Measurements from ENCODE around the gene IL4R.

The IL4R gene

DNA sequence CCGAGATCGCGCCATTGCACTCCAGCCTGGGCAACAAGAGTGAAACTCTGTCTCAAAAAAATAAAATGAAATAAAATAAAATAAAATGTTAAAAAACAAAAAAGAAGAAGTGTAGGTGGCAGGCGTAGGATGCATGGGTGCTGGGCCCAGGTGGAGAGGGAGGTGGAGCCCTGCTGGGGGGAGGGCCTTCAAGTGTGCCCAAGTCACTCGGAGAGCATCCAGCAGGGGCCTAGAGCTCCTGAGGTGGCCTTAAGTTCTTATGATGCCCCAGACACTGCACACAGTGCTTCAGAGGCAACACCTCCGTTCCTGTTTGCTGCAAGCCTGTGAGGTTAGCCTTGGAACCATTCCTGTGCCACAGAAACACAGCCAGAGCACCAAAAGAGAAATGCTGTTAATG, 23.2 kb downstream of the IL4R start:
- no peak for ATAC-seq (ENCODE audit: low read depth)
- Mint-ChIP-seq H3K27me3 (no peaks in the 10 kb centered on the region), H3K36me3 (peaks cover 39% of the 10 kb centered on the region), H3K27ac (no peak overlapping the region), H3K4me1 (peaks cover 16% of the 10 kb centered on the region), H3K9me3 (no peaks in the 10 kb centered on the region), H3K4me3 (no peak overlapping the region)
- DNase-seq (ENCODE audit: low spot score in 2 of 2), result no peak

DNA sequence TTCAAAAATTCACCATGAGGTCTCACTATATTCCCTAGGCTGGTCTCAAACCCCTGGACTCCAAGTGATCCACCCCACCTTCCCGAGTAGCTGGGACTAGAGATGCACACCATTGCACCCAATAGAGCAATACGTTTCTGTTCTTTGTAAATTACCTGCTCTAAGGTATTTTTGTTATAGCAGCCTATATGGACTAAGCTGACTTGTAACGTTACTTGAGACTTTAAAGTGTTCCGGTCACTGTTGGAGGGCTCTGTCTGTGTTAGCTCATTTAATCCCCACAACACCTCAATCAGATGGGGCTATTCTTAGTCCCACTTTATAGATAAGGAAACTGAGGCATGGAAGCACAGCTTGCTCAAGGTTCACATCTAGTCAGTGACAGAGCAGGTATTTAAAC, 25.4 kb downstream of the IL4R start:
- no peaks in the 10 kb centered on the region for H3K27me3 Mint-ChIP-seq
- no peak for DNase-seq (ENCODE audit: low spot score in 2 of 2)
- peaks cover 38% of the 10 kb centered on the region for H3K36me3 Mint-ChIP-seq
- no peak overlapping the region for H3K4me3 Mint-ChIP-seq
- no peak for ATAC-seq (ENCODE audit: low read depth)
- H3K9me3 Mint-ChIP-seq, result no peaks in the 10 kb centered on the region
- no peak overlapping the region for H3K27ac Mint-ChIP-seq
- H3K4me1 Mint-ChIP-seq, result peaks cover 12% of the 10 kb centered on the region

DNA sequence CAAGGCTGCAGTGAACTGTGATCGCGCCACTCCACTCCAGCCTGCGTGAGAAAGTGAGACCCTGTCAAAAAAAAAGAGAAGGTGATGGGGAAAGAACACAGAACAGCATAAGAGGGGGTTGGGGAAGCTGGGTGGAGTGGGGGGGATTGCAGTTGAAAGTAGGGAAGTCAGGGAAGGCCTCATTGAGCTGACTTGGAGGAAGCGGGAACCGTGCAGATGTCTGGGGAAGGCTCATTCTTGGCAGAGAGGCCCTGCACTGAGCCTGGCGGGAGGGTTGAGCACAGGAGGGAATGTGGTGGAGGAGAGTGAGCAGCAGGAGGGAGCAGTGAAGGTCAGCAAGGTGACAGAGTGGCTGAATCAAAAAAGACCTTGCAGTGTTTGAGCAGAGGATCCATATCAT, 26.9 kb downstream of the IL4R start:
- Mint-ChIP-seq H3K27me3 (no peaks in the 10 kb centered on the region), H3K4me1 (peaks cover 11% of the 10 kb centered on the region), H3K9me3 (no peaks in the 10 kb centered on the region), H3K36me3 (peaks cover 38% of the 10 kb centered on the region), H3K27ac (no peak overlapping the region), H3K4me3 (no peak overlapping the region)
- DNase-seq (ENCODE audit: low spot score in 2 of 2), result no peak
- ATAC-seq (ENCODE audit: low read depth), result no peak

DNA sequence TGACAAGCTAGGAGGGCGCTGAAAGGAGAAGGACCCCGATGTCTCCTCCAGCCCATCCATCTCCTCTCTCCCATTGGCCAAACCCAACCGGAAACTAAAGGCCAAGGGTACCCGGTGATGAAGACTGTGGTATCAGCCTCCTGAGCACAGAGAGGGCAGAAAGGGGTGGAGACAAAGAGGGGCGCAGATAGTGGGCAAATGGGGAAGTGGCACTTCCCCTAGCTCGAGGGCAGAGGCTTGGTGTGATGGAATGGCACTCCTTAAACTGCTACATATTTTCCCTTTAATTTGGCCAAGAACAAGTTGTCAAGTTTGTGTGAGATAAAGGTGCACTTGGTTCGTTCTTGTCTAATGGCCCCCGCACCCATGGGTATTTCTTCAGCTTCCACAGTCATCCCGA, 27.8 kb downstream of the IL4R start:
- DNase-seq (ENCODE audit: low spot score in 2 of 2) (no peak), ATAC-seq (ENCODE audit: low read depth) (peak; percentile 55)
- H3K4me3 Mint-ChIP-seq, result no peak overlapping the region
- peaks cover 36% of the 10 kb centered on the region for H3K36me3 Mint-ChIP-seq
- no peaks in the 10 kb centered on the region for H3K27me3 Mint-ChIP-seq
- no peaks in the 10 kb centered on the region for H3K9me3 Mint-ChIP-seq
- H3K4me1 Mint-ChIP-seq, result peaks cover 15% of the 10 kb centered on the region
- H3K27ac Mint-ChIP-seq, result no peak overlapping the region

DNA sequence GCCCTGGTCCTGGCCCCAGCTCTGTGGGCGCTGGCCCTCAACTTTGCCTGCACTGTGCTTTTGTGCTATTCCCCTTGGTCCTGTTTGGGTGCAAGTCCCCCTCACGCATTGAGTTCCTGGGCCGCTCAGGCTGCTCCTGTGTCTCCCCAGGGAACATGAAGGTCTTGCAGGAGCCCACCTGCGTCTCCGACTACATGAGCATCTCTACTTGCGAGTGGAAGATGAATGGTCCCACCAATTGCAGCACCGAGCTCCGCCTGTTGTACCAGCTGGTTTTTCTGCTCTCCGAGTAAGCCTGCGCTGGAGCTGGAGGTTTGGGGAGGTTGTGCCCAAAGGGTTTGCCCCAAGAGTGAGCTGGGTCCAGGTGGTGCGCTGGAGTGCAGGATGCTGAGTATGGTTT, 28.2 kb downstream of the IL4R start:
- no peak for ATAC-seq (ENCODE audit: low read depth)
- Mint-ChIP-seq H3K4me3 (no peak overlapping the region), H3K36me3 (peaks cover 36% of the 10 kb centered on the region), H3K4me1 (peaks cover 18% of the 10 kb centered on the region), H3K9me3 (no peaks in the 10 kb centered on the region), H3K27ac (no peak overlapping the region), H3K27me3 (no peaks in the 10 kb centered on the region)
- DNase-seq (ENCODE audit: low spot score in 2 of 2), result no peak

DNA sequence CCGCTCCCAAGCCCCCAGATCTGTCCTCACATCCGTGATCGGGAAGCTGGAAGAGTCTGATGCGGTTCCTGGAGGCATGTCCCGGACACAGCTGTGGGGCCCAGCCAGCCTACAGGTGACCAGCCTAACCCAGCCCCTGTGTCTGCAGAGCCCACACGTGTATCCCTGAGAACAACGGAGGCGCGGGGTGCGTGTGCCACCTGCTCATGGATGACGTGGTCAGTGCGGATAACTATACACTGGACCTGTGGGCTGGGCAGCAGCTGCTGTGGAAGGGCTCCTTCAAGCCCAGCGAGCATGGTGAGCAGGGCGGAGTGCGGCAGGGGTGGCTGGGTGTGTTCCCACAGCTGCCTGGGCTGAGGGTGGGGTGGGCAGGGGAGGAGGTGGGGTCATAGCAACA, 30.9 kb downstream of the IL4R start:
- H3K9me3 Mint-ChIP-seq, result no peaks in the 10 kb centered on the region
- H3K36me3 Mint-ChIP-seq, result peaks cover 47% of the 10 kb centered on the region
- no peak overlapping the region for H3K4me3 Mint-ChIP-seq
- no peaks in the 10 kb centered on the region for H3K27me3 Mint-ChIP-seq
- no peak for DNase-seq (ENCODE audit: low spot score in 2 of 2)
- no peak overlapping the region for H3K27ac Mint-ChIP-seq
- peaks cover 18% of the 10 kb centered on the region for H3K4me1 Mint-ChIP-seq
- ATAC-seq (ENCODE audit: low read depth), result no peak

DNA sequence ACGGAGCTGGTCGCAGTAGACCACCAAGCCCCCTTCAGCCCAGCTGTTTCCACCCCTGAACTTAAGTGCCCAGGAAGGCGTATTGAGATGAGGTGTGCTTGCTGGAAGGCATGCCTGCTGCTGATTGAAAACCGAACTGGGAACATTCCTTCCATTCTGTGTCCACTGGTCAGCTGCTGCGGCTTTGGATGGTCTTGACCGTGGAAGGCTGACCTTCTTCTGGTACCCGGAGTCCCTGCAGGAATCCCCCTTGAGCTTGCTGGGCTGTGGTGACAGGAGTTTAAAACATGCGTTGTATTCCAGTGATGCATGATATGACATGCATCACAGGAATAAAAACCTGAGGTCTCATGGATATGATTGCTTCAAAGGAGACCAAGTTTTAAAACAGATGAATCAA, 31.4 kb downstream of the IL4R start:
- H3K27me3 Mint-ChIP-seq, result no peaks in the 10 kb centered on the region
- no peak overlapping the region for H3K4me3 Mint-ChIP-seq
- H3K27ac Mint-ChIP-seq, result no peak overlapping the region
- peaks cover 48% of the 10 kb centered on the region for H3K36me3 Mint-ChIP-seq
- no peaks in the 10 kb centered on the region for H3K9me3 Mint-ChIP-seq
- DNase-seq (ENCODE audit: low spot score in 2 of 2) (no peak), ATAC-seq (ENCODE audit: low read depth) (no peak)
- peaks cover 18% of the 10 kb centered on the region for H3K4me1 Mint-ChIP-seq

DNA sequence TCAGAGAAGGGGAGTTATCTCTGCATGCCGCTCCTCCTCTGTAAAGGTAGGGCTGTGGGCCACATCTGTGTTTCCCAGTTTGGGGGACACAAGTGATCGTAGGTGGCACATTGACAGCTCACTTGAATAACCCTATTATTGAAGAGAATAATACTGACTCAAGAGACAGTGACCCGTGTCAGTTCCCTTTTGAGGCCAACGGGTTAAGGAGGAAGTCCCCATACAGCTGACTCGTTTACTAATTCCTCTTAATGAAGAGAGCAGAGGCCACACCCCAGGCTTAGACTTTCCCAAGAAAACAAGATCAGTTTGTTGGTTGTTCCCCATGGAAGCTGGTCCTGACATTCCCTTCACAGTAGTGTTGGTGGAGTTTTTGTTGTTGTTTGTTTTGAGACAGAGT, 33.0 kb downstream of the IL4R start:
- no peak overlapping the region for H3K4me3 Mint-ChIP-seq
- H3K4me1 Mint-ChIP-seq, result peaks cover 7% of the 10 kb centered on the region
- no peaks in the 10 kb centered on the region for H3K9me3 Mint-ChIP-seq
- H3K36me3 Mint-ChIP-seq, result peaks cover 48% of the 10 kb centered on the region
- H3K27me3 Mint-ChIP-seq, result no peaks in the 10 kb centered on the region
- no peak overlapping the region for H3K27ac Mint-ChIP-seq
- ATAC-seq (ENCODE audit: low read depth) (peak; percentile 95), DNase-seq (ENCODE audit: low spot score in 2 of 2) (peak in 1 of 2 donors; percentile 12)

DNA sequence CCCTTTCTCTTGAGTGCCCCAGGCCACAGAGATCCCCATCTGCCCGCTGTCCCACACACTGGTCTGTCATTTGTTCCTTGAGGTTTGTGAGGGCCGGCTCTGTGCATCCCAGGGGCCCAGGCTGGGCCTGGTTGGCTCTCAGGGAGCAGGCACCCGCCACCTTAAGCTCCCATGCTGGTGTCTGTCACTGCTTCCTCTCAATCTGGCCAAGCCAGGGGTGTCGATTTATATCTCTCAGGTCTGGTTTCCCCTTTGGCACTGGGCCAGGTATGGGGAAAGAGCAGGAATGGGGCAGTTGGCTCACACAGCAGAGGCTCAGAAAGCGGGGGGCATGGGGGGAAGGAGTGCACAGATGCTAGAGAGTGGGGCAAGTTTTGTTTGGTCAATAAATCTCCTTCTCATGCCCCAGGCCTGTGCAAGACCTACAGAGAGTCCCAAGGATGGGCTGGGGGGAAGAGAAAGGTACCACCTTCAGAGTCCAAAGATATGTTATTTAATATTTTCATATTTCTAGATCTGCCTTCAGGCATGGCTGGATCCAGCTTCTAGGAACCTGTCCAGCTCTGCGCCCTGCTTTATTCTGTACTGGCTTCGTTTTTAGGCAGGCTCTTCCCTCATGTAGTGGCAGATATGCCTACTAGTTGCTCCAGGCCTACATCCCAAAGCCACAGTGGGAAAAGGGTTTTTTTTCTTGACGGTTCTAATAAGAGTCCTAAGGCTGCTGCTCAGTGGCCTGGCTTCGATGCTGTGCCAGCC, 34.3 kb downstream of the IL4R start:
- ATAC-seq (ENCODE audit: low read depth), result no peak
- no peak for DNase-seq (ENCODE audit: low spot score in 2 of 2)
- H3K27ac Mint-ChIP-seq, result peak overlapping the region; percentile 41
- H3K9me3 Mint-ChIP-seq, result no peaks in the 10 kb centered on the region
- no peaks in the 10 kb centered on the region for H3K27me3 Mint-ChIP-seq
- H3K4me3 Mint-ChIP-seq, result no peak overlapping the region
- peaks cover 40% of the 10 kb centered on the region for H3K36me3 Mint-ChIP-seq
- peaks cover 7% of the 10 kb centered on the region for H3K4me1 Mint-ChIP-seq

DNA sequence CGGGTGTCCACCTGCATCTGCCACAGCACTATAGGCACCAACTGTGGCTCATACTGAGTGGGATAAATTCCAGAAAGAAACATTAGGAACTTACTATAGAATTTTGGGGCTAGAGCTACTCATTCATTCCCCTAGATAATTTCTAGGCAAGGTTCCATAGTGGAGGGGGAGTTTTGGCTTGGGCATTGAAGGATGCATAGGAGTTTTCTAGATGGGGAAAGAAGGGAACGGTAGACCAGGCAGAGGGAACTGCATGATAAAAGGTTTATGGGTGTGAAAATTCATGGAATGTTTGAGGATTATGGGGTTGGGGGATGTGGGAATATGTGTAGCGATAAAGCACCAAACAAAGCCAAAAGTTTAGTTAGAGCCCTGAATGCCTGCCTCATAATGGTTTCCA, 35.5 kb downstream of the IL4R start:
- H3K4me3 Mint-ChIP-seq, result no peak overlapping the region
- no peak overlapping the region for H3K27ac Mint-ChIP-seq
- H3K27me3 Mint-ChIP-seq, result no peaks in the 10 kb centered on the region
- peaks cover 1% of the 10 kb centered on the region for H3K9me3 Mint-ChIP-seq
- H3K36me3 Mint-ChIP-seq, result peaks cover 46% of the 10 kb centered on the region
- ATAC-seq (ENCODE audit: low read depth) (no peak), DNase-seq (ENCODE audit: low spot score in 2 of 2) (no peak)
- H3K4me1 Mint-ChIP-seq, result peaks cover 7% of the 10 kb centered on the region

DNA sequence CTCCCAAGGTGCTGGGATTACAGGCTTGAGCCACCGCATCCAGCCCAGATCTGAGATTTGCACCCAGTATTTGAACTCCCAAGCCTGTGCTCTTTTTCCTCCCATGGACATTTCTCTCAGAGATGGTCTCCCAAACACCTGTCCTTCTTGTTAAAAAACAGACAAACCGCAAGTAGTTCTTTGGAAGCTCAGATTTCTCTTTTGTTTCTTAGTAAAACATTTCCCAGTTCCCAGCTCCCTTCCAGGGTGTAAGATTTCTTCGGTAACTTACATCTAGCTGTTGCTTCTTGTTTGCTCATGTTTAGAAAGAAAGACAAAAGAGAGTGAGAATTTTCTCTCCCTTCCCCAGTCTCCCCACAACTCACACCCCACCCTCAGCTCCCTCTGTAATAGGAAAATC, 36.2 kb downstream of the IL4R start:
- peaks cover 7% of the 10 kb centered on the region for H3K4me1 Mint-ChIP-seq
- H3K27ac Mint-ChIP-seq, result no peak overlapping the region
- H3K36me3 Mint-ChIP-seq, result peaks cover 46% of the 10 kb centered on the region
- no peaks in the 10 kb centered on the region for H3K27me3 Mint-ChIP-seq
- peaks cover 1% of the 10 kb centered on the region for H3K9me3 Mint-ChIP-seq
- DNase-seq (ENCODE audit: low spot score in 2 of 2), result no peak
- H3K4me3 Mint-ChIP-seq, result no peak overlapping the region
- ATAC-seq (ENCODE audit: low read depth), result no peak

DNA sequence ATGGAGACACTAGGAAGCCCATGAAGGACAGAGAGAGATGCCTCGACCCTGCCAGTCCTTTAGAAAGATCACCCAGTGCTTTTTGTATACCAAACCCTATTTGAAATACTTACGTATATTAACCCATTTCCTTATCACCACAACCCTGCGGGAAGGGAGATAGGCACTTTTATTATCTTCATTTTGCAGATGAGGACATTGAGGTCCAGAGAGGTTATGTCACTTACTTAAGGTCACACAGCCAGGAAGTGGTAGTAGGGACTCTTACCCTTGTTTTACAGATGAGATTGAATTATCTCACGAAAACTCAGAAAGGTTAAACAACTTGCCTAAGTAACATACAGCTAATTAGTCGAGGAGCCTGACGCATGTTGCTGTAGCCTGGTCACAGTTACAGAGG, 38.2 kb downstream of the IL4R start:
- ATAC-seq (ENCODE audit: low read depth), result no peak
- Mint-ChIP-seq H3K36me3 (peaks cover 53% of the 10 kb centered on the region), H3K27me3 (no peaks in the 10 kb centered on the region), H3K4me3 (no peak overlapping the region), H3K9me3 (peaks cover 1% of the 10 kb centered on the region), H3K4me1 (no peaks in the 10 kb centered on the region), H3K27ac (peak overlapping the region; percentile 23)
- no peak for DNase-seq (ENCODE audit: low spot score in 2 of 2)

DNA sequence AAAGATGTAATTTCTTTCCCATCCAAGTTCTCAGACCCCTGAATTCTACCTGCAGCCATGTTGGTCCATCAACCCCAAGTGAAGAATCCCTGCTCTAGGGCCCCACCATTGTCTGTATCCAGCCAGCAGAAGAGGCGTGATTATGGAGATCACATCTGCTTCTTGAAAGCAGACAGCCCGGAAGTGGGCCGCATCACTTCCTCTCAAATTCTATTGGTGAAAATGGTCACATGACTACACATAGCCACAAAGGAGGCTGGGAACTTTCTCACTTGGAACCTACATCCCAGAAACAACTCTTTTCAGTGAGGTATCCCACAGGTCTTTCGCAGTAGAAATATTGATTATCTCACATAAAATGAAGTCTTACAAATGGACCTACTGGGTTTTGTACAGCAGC, 40.1 kb downstream of the IL4R start:
- H3K9me3 Mint-ChIP-seq, result peaks cover 2% of the 10 kb centered on the region
- H3K36me3 Mint-ChIP-seq, result peaks cover 48% of the 10 kb centered on the region
- no peaks in the 10 kb centered on the region for H3K4me1 Mint-ChIP-seq
- no peak overlapping the region for H3K4me3 Mint-ChIP-seq
- H3K27ac Mint-ChIP-seq, result no peak overlapping the region
- DNase-seq (ENCODE audit: low spot score in 2 of 2) (no peak), ATAC-seq (ENCODE audit: low read depth) (no peak)
- H3K27me3 Mint-ChIP-seq, result no peaks in the 10 kb centered on the region

DNA sequence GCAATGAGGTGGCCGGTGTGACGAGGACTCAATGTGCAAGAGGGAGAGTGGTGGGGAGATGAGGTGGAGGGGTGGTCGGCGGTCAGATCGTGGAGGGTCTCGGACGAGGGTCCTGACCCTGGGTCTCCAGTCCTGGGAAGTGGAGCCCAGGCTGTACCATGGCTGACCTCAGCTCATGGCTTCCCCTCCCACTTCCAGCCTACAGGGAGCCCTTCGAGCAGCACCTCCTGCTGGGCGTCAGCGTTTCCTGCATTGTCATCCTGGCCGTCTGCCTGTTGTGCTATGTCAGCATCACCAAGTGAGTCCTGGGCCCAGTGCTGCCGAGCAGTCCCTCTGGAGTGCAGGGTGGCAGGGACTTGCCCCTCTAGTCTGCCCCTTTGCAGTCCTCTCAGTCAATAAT, 41.8 kb downstream of the IL4R start:
- DNase-seq (ENCODE audit: low spot score in 2 of 2), result no peak
- Mint-ChIP-seq H3K27ac (no peak overlapping the region), H3K9me3 (peaks cover 3% of the 10 kb centered on the region), H3K27me3 (no peaks in the 10 kb centered on the region), H3K4me1 (no peaks in the 10 kb centered on the region), H3K36me3 (peaks cover 42% of the 10 kb centered on the region), H3K4me3 (no peak overlapping the region)
- peak; percentile 31 for ATAC-seq (ENCODE audit: low read depth)

DNA sequence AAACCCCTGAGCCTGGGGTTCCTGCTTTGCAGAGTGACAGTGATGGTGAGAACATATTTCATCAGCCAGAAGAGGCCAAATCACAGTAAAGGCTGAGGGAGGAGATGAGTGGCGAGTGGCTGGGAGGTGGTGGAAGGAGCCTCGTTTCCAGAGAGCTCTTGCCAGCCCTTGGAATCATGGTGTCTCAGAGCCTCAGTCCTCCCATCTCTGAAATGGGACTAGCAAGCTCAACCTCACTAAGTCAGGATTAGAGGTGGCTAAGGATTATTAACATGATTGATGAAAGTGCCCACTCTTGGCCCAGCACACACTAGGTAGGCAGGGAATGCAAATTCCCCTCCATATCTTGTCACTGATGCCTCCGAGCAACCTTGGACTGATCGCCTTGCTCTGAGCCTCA, 43.0 kb downstream of the IL4R start:
- DNase-seq (ENCODE audit: low spot score in 2 of 2), result no peak
- no peak for ATAC-seq (ENCODE audit: low read depth)
- no peaks in the 10 kb centered on the region for H3K27me3 Mint-ChIP-seq
- peaks cover 3% of the 10 kb centered on the region for H3K9me3 Mint-ChIP-seq
- no peak overlapping the region for H3K4me3 Mint-ChIP-seq
- no peak overlapping the region for H3K27ac Mint-ChIP-seq
- peaks cover 33% of the 10 kb centered on the region for H3K36me3 Mint-ChIP-seq
- H3K4me1 Mint-ChIP-seq, result no peaks in the 10 kb centered on the region

Measured in memory B cell (primary cell).